ENCODE data around the gene PGBD5. TPM values are rescaled to one million over a fixed set of nuclear protein-coding genes. Genes with fewer than 3 reads are reported as not detected.

Gene PGBD5
- total RNA-seq, 2 experiments from 2014 or later: not detected

- H3K4me2 ChIP-seq (ENCODE audit: low read length): no peak overlapping the region
- H3K4me3 ChIP-seq (ENCODE audit: low read depth, low read length, poor library complexity, severe bottlenecking): no peak overlapping the region
- ChIA-PET CTCF (ENCODE audit: unreplicated experiment) (no interaction called here), POLR2A (no interaction called here)
- intact Hi-C loops (cut with micrococcal nuclease; ENCODE audit: unreplicated experiment): no loop called here
- TF ChIP-seq CTCF (conservative IDR thresholded peaks at IDR 0.05; ENCODE audit: low read length) (no peak), EZH2phosphoT487 (IDR thresholded peaks at IDR 0.05; ENCODE audit: borderline replicate concordance, low read depth, low read length) (no peak)
- no peaks in the 10 kb centered on the region for H3K4me1 ChIP-seq (ENCODE audit: insufficient read depth, low read length, poor library complexity, severe bottlenecking)
- H2AFZ ChIP-seq (ENCODE audit: low read length): no peak overlapping the region
- no peaks in the 10 kb centered on the region for H3K79me2 ChIP-seq (ENCODE audit: insufficient read depth, low read depth, low read length)
- H3K36me3 ChIP-seq (ENCODE audit: insufficient read depth, low read length): no peaks in the 10 kb centered on the region
- no peak overlapping the region for H3K27ac ChIP-seq (ENCODE audit: low read depth, low read length, poor library complexity, severe bottlenecking)
- H4K20me1 ChIP-seq (ENCODE audit: insufficient read depth, low read length): no peaks in the 10 kb centered on the region
- no TSS peak for BruUV-seq (replicated peaks)
- no peaks in the 10 kb centered on the region for H3K9me2 ChIP-seq (ENCODE audit: insufficient read depth, low read length)
- no peaks in the 10 kb centered on the region for H3K9me3 ChIP-seq (ENCODE audit: low read length)
- no peak for DNase-seq (ENCODE audit: low spot score)
Measured at GRCh38 chr1:230403442-230403841, 22.7 kb downstream of the PGBD5 start.

DNA sequence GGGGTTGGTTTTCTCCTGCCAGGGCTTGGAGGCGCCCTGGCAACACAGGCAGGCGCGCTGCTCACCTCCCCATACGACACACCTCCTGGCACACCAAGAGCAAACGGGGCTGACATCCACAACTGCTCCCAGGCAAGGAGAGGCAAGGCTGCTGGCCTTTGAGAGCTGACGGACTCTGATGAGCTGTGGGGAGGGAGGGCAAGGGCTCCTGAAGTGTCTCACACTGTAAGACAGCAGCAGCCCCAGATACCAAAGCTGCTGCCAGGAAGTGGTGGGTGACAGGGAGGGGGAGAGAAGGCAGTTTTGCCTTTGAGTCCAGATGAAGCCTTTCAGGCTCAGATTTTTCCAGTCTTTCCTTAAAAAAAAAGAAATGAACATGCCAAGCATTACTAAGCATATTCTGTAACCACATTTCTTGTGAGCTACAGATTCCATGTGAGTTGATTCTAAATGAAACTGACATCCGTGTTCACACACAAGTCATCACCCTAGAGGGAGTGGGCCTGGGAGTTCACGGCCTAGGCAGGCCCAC, 24.3 kb downstream of the PGBD5 start:
- H3K4me2 ChIP-seq (ENCODE audit: low read length): no peak overlapping the region
- no peak overlapping the region for H3K27ac ChIP-seq (ENCODE audit: low read depth, low read length, poor library complexity, severe bottlenecking)
- ChIA-PET POLR2A (no interaction called here), CTCF (ENCODE audit: unreplicated experiment) (no interaction called here)
- no peak for TF ChIP-seq EZH2phosphoT487 (IDR thresholded peaks at IDR 0.05; ENCODE audit: borderline replicate concordance, low read depth, low read length)
- no peak for TF ChIP-seq CTCF (conservative IDR thresholded peaks at IDR 0.05; ENCODE audit: low read length)
- no peak for DNase-seq (ENCODE audit: low spot score)
- H4K20me1 ChIP-seq (ENCODE audit: insufficient read depth, low read length): no peaks in the 10 kb centered on the region
- H3K4me3 ChIP-seq (ENCODE audit: low read depth, low read length, poor library complexity, severe bottlenecking): no peak overlapping the region
- H3K4me1 ChIP-seq (ENCODE audit: insufficient read depth, low read length, poor library complexity, severe bottlenecking): no peaks in the 10 kb centered on the region
- H3K79me2 ChIP-seq (ENCODE audit: insufficient read depth, low read depth, low read length): no peaks in the 10 kb centered on the region
- no peaks in the 10 kb centered on the region for H3K9me2 ChIP-seq (ENCODE audit: insufficient read depth, low read length)
- no peaks in the 10 kb centered on the region for H3K9me3 ChIP-seq (ENCODE audit: low read length)
- BruUV-seq (replicated peaks): no TSS peak
- no peaks in the 10 kb centered on the region for H3K36me3 ChIP-seq (ENCODE audit: insufficient read depth, low read length)
- intact Hi-C loops (cut with micrococcal nuclease; ENCODE audit: unreplicated experiment): no loop called here
- no peak overlapping the region for H2AFZ ChIP-seq (ENCODE audit: low read length)

- ChIA-PET POLR2A (no interaction called here), CTCF (ENCODE audit: unreplicated experiment) (no interaction called here)
- no peak overlapping the region for H3K27ac ChIP-seq (ENCODE audit: low read depth, low read length, poor library complexity, severe bottlenecking)
- DNase-seq (ENCODE audit: low spot score): no peak
- no peaks in the 10 kb centered on the region for H3K9me3 ChIP-seq (ENCODE audit: low read length)
- H3K9me2 ChIP-seq (ENCODE audit: insufficient read depth, low read length): no peaks in the 10 kb centered on the region
- TF ChIP-seq CTCF (conservative IDR thresholded peaks at IDR 0.05; ENCODE audit: low read length): no peak
- TF ChIP-seq EZH2phosphoT487 (IDR thresholded peaks at IDR 0.05; ENCODE audit: borderline replicate concordance, low read depth, low read length): no peak
- H3K79me2 ChIP-seq (ENCODE audit: insufficient read depth, low read depth, low read length): no peaks in the 10 kb centered on the region
- no peaks in the 10 kb centered on the region for H3K36me3 ChIP-seq (ENCODE audit: insufficient read depth, low read length)
- no peak overlapping the region for H3K4me2 ChIP-seq (ENCODE audit: low read length)
- H4K20me1 ChIP-seq (ENCODE audit: insufficient read depth, low read length): no peaks in the 10 kb centered on the region
- no peaks in the 10 kb centered on the region for H3K4me1 ChIP-seq (ENCODE audit: insufficient read depth, low read length, poor library complexity, severe bottlenecking)
- no TSS peak for BruUV-seq (replicated peaks)
- intact Hi-C loops (cut with micrococcal nuclease; ENCODE audit: unreplicated experiment): no loop called here
- H3K4me3 ChIP-seq (ENCODE audit: low read depth, low read length, poor library complexity, severe bottlenecking): no peak overlapping the region
- no peak overlapping the region for H2AFZ ChIP-seq (ENCODE audit: low read length)
Measured at GRCh38 chr1:230401101-230401500, 25.0 kb downstream of the PGBD5 start.

All from OCI-LY7 (cell line).